ENCODE measurements around the gene ANKRD37.

- TF ChIP-seq EZH2 (IDR thresholded peaks at IDR 0.05) (no peak), EZH2phosphoT487 (IDR thresholded peaks at IDR 0.05) (no peak)
- TF ChIP-seq, protein P1, sequence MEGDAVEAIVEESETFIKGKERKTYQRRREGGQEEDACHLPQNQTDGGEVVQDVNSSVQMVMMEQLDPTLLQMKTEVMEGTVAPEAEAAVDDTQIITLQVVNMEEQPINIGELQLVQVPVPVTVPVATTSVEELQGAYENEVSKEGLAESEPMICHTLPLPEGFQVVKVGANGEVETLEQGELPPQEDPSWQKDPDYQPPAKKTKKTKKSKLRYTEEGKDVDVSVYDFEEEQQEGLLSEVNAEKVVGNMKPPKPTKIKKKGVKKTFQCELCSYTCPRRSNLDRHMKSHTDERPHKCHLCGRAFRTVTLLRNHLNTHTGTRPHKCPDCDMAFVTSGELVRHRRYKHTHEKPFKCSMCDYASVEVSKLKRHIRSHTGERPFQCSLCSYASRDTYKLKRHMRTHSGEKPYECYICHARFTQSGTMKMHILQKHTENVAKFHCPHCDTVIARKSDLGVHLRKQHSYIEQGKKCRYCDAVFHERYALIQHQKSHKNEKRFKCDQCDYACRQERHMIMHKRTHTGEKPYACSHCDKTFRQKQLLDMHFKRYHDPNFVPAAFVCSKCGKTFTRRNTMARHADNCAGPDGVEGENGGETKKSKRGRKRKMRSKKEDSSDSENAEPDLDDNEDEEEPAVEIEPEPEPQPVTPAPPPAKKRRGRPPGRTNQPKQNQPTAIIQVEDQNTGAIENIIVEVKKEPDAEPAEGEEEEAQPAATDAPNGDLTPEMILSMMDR (IDR thresholded peaks at IDR 0.05) = no peak
Observed at GRCh38 chr4:185370268-185370949, 26.2 kb upstream of the ANKRD37 start.

All from neural progenitor cell (in vitro differentiated cells).